HG02610 (cell line): ENCODE measurements around the gene CFHR2.

Experiments used
- ATAC-seq: cut with Tn5 transposase; IDR thresholded peaks from one replicate; pipeline ENCODE4 v1.9.1; 2021; ENCODE audit warnings: mild to moderate bottlenecking, moderate library complexity; ENCODE audit not compliant: unreplicated experiment

The CFHR2 gene

DNA sequence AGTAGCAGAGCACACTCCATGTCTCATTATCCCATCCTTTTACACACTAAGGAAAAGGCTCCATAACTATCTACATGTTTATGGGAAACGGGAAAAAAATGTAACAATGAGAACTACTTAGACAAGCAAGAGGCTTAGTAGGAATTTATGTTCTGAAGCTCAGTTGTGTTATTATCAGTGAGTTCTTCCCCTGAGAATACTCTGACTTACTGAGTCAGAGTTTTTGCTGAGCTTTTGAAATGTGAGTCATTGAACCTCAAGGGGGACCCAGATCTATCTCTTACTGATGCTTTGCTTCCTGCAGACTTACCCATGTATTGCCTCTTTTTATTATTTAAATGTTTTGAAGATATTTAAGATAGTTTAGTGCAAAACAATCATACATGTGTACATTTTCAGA, 53.9 kb downstream of the CFHR2 start:
- ATAC-seq = peak; percentile 56

DNA sequence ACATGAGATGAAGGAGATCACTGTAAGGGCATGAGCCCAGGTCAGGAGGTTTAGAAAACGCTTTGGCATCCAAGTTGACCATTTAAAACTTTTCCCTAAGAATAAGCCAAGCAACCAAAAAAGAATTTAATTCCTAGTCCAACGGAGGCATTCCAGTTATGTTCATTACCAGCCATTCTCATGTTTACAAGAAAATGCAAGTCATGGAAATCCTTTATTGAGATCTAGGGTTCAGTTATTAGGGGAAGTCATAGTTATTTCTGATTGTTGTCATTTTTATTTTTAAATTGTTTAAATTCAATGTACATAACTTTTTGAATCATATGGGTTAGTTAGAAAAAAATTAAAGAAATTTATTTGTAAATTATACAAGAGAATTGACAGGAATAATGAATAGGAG, 58.3 kb downstream of the CFHR2 start:
- no peak for ATAC-seq

DNA sequence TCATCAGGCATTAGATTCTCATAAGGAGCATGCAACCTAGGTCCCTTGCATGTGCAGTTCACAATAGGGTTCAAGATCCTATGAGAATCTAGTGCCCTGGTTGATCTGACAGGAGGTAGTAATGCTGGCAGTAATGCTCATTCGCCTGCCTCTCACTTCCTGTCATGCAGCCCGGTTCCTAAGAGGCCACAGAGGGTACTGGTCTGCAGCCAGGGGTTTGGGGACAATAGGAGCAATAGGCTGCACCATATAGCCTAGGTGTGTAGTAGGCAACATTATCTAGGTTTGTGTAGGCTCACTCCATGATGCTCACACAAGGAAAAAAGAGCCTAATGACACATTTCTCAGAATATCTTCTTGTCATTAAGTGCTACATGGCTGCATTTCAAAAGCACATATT, 59.6 kb downstream of the CFHR2 start:
- no peak for ATAC-seq

GRCh38 chr1:197008861-197009260, 65.3 kb downstream of the CFHR2 start:
- no peak for ATAC-seq
